Adrenal gland (tissue), 5 donors: ENCODE results near the gene GUK1.

Source experiments
- CTCF ChIP-seq, 6 experiments: fragments of 450-650 bp in 4 of 6; fragments of 200-600 bp in 2 of 6; sonication (generic) in 1 of 6; IDR thresholded peaks; 1 replicate in 5 of 6; 2 replicates in 1 of 6; pipeline versions ENCODE4 v1.5.1 to v1.8.0; 2016 to 2021; ENCODE audit warnings: antibody characterized with exemption in 6 of 6, mild to moderate bottlenecking in 2 of 6, moderate library complexity in 1 of 6
- POLR2A ChIP-seq, 2 donors: fragments of 450-650 bp; IDR thresholded peaks; one replicate each; pipeline ENCODE4 v1.6.1; 2017; ENCODE audit warnings: antibody characterized with exemption in 2 of 2, mild to moderate bottlenecking in 2 of 2, moderate library complexity in 1 of 2
- donor health status: DM: no; HTN: no; CAD: no.

GRCh38 chr1:228117335-228117734, 22.7 kb upstream of the GUK1 start:
- TF ChIP-seq CTCF (IDR thresholded peaks at IDR 0.05) (no peak), POLR2A (IDR thresholded peaks at IDR 0.05) (no peak)
